OCI-LY7 (cell line): ENCODE data around the gene CELF2. TPM values are rescaled to one million over a fixed set of nuclear protein-coding genes. Genes with fewer than 3 reads are reported as not detected.

ENCODE experiments used
- BruUV-seq: library from RNA; stranded (reverse); fragments of 400-500 nt; replicated peaks from 2 replicates; lab custom pipeline; 2021; lab: Mats Ljungman, UMichigan
- CTCF ChIA-PET: fragments of 300-600 bp; sonication (Branson Sonifier 250); formaldehyde crosslinking; loops from one replicate; lab custom pipeline; 2022; ENCODE audit warnings: antibody characterized with exemption; ENCODE audit not compliant: unreplicated experiment; lab: Charles Lee
- POLR2A ChIA-PET: fragments of 300-600 bp; sonication (Branson Sonifier 250); formaldehyde crosslinking; loops from one replicate; lab custom pipeline; 2022; ENCODE audit warnings: antibody characterized with exemption; lab: Charles Lee
- DNase-seq: peaks from one replicate; pipeline ENCODE4 v3.0.0-alpha.2; 2015; ENCODE audit warnings: low spot score
- H2AFZ ChIP-seq: fragments of 200-600 bp; sonication (generic), shearing (Covaris generic); 2 replicates; pipeline ENCODE4 v1.6.1; 2014; ENCODE audit warnings: mild to moderate bottlenecking, antibody characterized with exemption, low read length, moderate library complexity
- H3K27ac ChIP-seq: fragments of 200-600 bp; sonication (generic); 2 replicates; pipeline ENCODE4 v1.5.1; 2014; ENCODE audit warnings: mixed run types, low read depth, mild to moderate bottlenecking, moderate library complexity, low read length, inconsistent platforms; ENCODE audit not compliant: poor library complexity, severe bottlenecking
- H3K36me3 ChIP-seq: fragments of 200-600 bp; sonication (generic); 2 replicates; pipeline ENCODE4 v1.6.1; 2014; ENCODE audit warnings: mild to moderate bottlenecking, antibody characterized with exemption, low read length, moderate library complexity, mixed read lengths; ENCODE audit not compliant: insufficient read depth
- H3K4me1 ChIP-seq: fragments of 200-600 bp; sonication (generic); 2 replicates; pipeline ENCODE4 v1.5.1; 2014; ENCODE audit warnings: mild to moderate bottlenecking, low read length; ENCODE audit not compliant: insufficient read depth, poor library complexity, severe bottlenecking
- H3K4me2 ChIP-seq: fragments of 200-600 bp; sonication (generic); 2 replicates; pipeline ENCODE4 v1.6.1; 2014; ENCODE audit warnings: mild to moderate bottlenecking, low read length
- H3K4me3 ChIP-seq: fragments of 200-600 bp; sonication (generic); 2 replicates; pipeline ENCODE4 v1.5.1; 2014; ENCODE audit warnings: mild to moderate bottlenecking, low read depth, low read length; ENCODE audit not compliant: poor library complexity, severe bottlenecking
- H3K79me2 ChIP-seq: fragments of 200-600 bp; sonication (generic); 2 replicates; pipeline ENCODE4 v1.6.1; 2016; ENCODE audit warnings: low read depth, mild to moderate bottlenecking, low read length, moderate library complexity, mixed read lengths; ENCODE audit not compliant: insufficient read depth
- H3K9me2 ChIP-seq: fragments of 200-600 bp; sonication (generic); 2 replicates; pipeline ENCODE4 v1.6.1; 2016; ENCODE audit warnings: mild to moderate bottlenecking, low read length, mixed read lengths; ENCODE audit not compliant: insufficient read depth
- H3K9me3 ChIP-seq: fragments of 200-600 bp; sonication (generic); 2 replicates; pipeline ENCODE4 v1.6.1; 2014; ENCODE audit warnings: mild to moderate bottlenecking, mixed run types, low read length, mixed read lengths
- H4K20me1 ChIP-seq: fragments of 200-600 bp; sonication (generic); 2 replicates; pipeline ENCODE4 v1.6.1; 2014; ENCODE audit warnings: mild to moderate bottlenecking, antibody characterized with exemption, low read length, moderate library complexity, mixed read lengths; ENCODE audit not compliant: insufficient read depth
- EZH2phosphoT487 ChIP-seq: fragments of 200-600 bp; sonication (generic); IDR thresholded peaks from 2 replicates; pipeline ENCODE4 v1.6.1; 2018; ENCODE audit warnings: low read depth, borderline replicate concordance, mild to moderate bottlenecking, mixed run types, antibody characterized with exemption, low read length, moderate library complexity, mixed read lengths
- intact Hi-C: fragments of 100-400 bp; cut with micrococcal nuclease; formaldehyde crosslinking; loops from one replicate; pipeline ENCODE4 v1.10.0; 2022; ENCODE audit not compliant: unreplicated experiment
- total RNA-seq, 2 experiments: library from RNA; depleted of rRNA in 1 of 2; stranded (reverse); fragments of >200 nt in 1 of 2; shearing (Covaris generic) in 1 of 2; gene quantifications; 2 replicates each; pipeline ENCODE4 v1.2.3, GENCODE V29; 2014 to 2022
- TF ChIP-seq, protein P1 (sequence below): fragments of 200-600 bp; sonication (generic); conservative IDR thresholded peaks from 2 replicates; pipeline ENCODE4 v1.5.1; 2014; ENCODE audit warnings: mild to moderate bottlenecking, antibody characterized with exemption, low read length, moderate library complexity, mixed read lengths

The CELF2 gene
- total RNA-seq, 2 experiments from 2014 or later: 5.4 to 19.1 TPM

DNA sequence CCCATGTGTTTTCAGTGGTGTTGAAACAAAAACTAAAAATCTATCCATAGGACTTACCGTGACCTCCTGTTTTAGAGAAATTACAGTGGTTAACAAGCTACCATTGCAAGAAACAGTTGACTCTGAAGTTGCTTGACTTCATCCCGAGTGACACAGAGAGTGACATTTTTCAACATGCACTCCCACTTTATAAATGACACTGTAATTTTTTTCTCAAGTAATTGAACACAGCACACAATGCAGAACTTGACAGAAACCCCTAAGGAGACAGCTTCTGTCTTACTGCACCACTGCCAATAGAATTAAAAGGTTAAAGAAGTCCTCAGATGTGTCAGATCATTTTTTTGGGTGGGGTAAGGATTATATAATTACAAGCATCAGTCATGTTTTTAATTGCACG, 246.1 kb downstream of the CELF2 start:
- H3K36me3 ChIP-seq: no peaks in the 10 kb centered on the region
- H3K79me2 ChIP-seq: no peaks in the 10 kb centered on the region
- no peaks in the 10 kb centered on the region for H3K9me3 ChIP-seq
- BruUV-seq: no TSS peak
- intact Hi-C loops: no loop called here
- H4K20me1 ChIP-seq: no peaks in the 10 kb centered on the region
- H3K4me2 ChIP-seq: no peak overlapping the region
- ChIA-PET CTCF (interaction anchor here (0.5 kb wide), 1 partner anchor 99 kb away, joined by 4 read pairs; no protein-coding TSS in a partner anchor), POLR2A (interaction anchor here (1.6 to 3.3 kb wide), 2 partner anchors 11 to 21 kb away, joined by 5 to 11 read pairs; no protein-coding TSS in a partner anchor)
- H3K27ac ChIP-seq: no peak overlapping the region
- TF ChIP-seq EZH2phosphoT487: no peak
- TF ChIP-seq, protein P1, sequence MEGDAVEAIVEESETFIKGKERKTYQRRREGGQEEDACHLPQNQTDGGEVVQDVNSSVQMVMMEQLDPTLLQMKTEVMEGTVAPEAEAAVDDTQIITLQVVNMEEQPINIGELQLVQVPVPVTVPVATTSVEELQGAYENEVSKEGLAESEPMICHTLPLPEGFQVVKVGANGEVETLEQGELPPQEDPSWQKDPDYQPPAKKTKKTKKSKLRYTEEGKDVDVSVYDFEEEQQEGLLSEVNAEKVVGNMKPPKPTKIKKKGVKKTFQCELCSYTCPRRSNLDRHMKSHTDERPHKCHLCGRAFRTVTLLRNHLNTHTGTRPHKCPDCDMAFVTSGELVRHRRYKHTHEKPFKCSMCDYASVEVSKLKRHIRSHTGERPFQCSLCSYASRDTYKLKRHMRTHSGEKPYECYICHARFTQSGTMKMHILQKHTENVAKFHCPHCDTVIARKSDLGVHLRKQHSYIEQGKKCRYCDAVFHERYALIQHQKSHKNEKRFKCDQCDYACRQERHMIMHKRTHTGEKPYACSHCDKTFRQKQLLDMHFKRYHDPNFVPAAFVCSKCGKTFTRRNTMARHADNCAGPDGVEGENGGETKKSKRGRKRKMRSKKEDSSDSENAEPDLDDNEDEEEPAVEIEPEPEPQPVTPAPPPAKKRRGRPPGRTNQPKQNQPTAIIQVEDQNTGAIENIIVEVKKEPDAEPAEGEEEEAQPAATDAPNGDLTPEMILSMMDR: no peak
- H3K4me3 ChIP-seq: no peak overlapping the region
- H3K9me2 ChIP-seq: no peaks in the 10 kb centered on the region
- H3K4me1 ChIP-seq: peaks cover 40% of the 10 kb centered on the region
- DNase-seq: no peak
- H2AFZ ChIP-seq: no peak overlapping the region

DNA sequence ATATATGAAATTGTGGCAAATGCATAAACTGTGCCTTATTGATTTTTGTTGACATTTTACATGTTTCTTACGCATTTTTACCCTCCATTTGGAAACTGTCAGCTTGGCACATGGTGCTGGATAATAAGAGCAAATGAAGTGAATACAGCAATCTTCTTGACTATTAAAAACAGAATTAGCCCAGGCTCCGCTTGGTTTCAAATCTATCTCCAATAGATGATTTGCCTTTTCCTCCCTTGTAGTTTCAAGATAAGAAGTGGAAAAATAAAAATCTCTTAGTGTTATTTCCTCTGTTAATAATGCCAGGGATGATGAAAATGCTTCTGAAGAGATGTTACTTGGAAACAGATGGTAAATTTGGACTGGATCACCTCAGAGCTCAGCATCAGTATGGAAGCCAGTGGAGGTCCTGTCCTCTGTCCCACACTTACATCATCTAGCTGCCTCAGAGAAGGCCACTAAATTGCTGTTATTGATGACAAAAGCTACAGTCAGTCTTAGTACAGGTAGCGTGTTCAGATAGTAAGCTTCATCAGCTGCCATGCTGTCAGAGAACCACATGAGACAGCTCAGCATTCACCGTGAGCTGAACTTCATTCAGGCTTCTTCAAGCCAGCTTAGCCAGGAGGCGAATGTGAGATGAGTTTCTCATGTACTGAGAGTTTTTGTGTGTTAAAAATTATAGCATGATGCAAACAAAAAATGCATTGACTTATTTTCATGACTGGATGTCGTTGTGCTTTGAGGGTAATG, 246.8 kb downstream of the CELF2 start:
- Histone ChIP-seq H3K4me3 (no peak overlapping the region), H3K9me2 (no peaks in the 10 kb centered on the region), H3K27ac (no peak overlapping the region), H3K4me2 (no peak overlapping the region), H3K9me3 (no peaks in the 10 kb centered on the region), H3K79me2 (no peaks in the 10 kb centered on the region), H3K4me1 (peaks cover 34% of the 10 kb centered on the region), H4K20me1 (no peaks in the 10 kb centered on the region), H3K36me3 (no peaks in the 10 kb centered on the region), H2AFZ (no peak overlapping the region)
- intact Hi-C loops: loop anchor here (5.0 kb wide), 1 partner anchor 102 kb away; no protein-coding TSS in a partner anchor
- DNase-seq: no peak
- no TSS peak for BruUV-seq
- POLR2A ChIA-PET: interaction anchor here (1.6 to 3.3 kb wide), 2 partner anchors 12 to 22 kb away, joined by 5 to 11 read pairs; no protein-coding TSS in a partner anchor
- TF ChIP-seq, protein P1: no peak
- no peak for TF ChIP-seq EZH2phosphoT487
- CTCF ChIA-PET: interaction anchor here (1.0 kb wide), 1 partner anchor 12 kb away, joined by 3 read pairs; no protein-coding TSS in a partner anchor

DNA sequence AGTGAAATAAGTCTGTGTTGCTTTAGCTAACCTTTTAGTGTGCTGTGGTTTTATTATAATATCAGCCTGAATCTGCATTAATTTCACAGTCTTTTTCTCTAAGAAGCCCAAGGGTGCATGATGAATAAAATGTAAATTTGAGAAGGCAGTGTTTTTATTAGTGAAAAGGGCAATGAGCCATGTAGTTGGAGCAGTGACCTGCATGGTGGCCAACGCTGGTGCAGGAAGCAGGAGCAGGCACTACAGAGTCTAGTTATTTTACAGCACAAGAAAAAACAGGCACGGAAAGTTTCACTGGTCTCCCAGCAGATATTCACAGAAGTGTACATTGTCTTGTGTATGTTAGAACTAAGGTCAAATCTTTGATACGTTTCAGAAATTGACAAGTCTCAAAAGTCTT, 247.8 kb downstream of the CELF2 start:
- TF ChIP-seq EZH2phosphoT487: no peak
- TF ChIP-seq, protein P1: no peak
- POLR2A ChIA-PET: interaction anchor here (0.6 to 0.9 kb wide), 2 partner anchors 22 to 27 kb away, joined by 3 to 5 read pairs; no protein-coding TSS in a partner anchor
- peaks cover 34% of the 10 kb centered on the region for H3K4me1 ChIP-seq
- no peaks in the 10 kb centered on the region for H4K20me1 ChIP-seq
- no peak overlapping the region for H3K27ac ChIP-seq
- DNase-seq: no peak
- CTCF ChIA-PET: no interaction called here
- H3K4me3 ChIP-seq: no peak overlapping the region
- H3K9me3 ChIP-seq: no peaks in the 10 kb centered on the region
- H3K4me2 ChIP-seq: peak overlapping the region; percentile 45; the same call in 1 of the 2 replicates
- H3K9me2 ChIP-seq: no peaks in the 10 kb centered on the region
- intact Hi-C loops: loop anchor here (5.0 kb wide), 1 partner anchor 103 kb away; no protein-coding TSS in a partner anchor
- H3K36me3 ChIP-seq: no peaks in the 10 kb centered on the region
- peak overlapping the region; percentile 75; the same call in 1 of the 2 replicates for H2AFZ ChIP-seq
- no TSS peak for BruUV-seq
- no peaks in the 10 kb centered on the region for H3K79me2 ChIP-seq
